AG10803 (cell line): Measurements from ENCODE around the gene IL4R.

ENCODE experiments used
- DNase-seq: peaks from one replicate; pipeline ENCODE4 v3.0.0; 2010; ENCODE audit warnings: low read depth
- H3K4me3 ChIP-seq: 2 replicates; pipeline ENCODE4 v1.5.1; 2011; ENCODE audit warnings: mild to moderate bottlenecking, low read length, control low read depth
- CTCF ChIP-seq: conservative IDR thresholded peaks from 2 replicates; pipeline ENCODE4 v1.5.1; 2011; ENCODE audit warnings: mild to moderate bottlenecking, low read length, control low read depth, inconsistent platforms

The IL4R gene

GRCh38 chr16:27321013-27321915 is 7.5 kb downstream of the IL4R start:
- no peak overlapping the region for H3K4me3 ChIP-seq
- peak; percentile 43 for DNase-seq
- no peak for TF ChIP-seq CTCF

- no peak for TF ChIP-seq CTCF
- H3K4me3 ChIP-seq, result no peak overlapping the region
- DNase-seq, result no peak
These were observed 9.3 kb downstream of the IL4R start for GRCh38 chr16:27322858-27323780.

- no peak overlapping the region for H3K4me3 ChIP-seq
- TF ChIP-seq CTCF, result no peak
- DNase-seq, result no peak
These were observed 10.2 kb downstream of the IL4R start for GRCh38 chr16:27323781-27324561.

- DNase-seq, result no peak
- TF ChIP-seq CTCF, result no peak
- H3K4me3 ChIP-seq, result no peak overlapping the region
These were observed 11.1 kb downstream of the IL4R start for GRCh38 chr16:27324851-27325301.

- H3K4me3 ChIP-seq, result no peak overlapping the region
- TF ChIP-seq CTCF, result no peak
- no peak for DNase-seq
These were observed 12.0 kb downstream of the IL4R start for GRCh38 chr16:27325736-27326135.

GRCh38 chr16:27326251-27326650 is 12.5 kb downstream of the IL4R start:
- H3K4me3 ChIP-seq, result no peak overlapping the region
- no peak for TF ChIP-seq CTCF
- DNase-seq, result no peak
